GM19239 (cell line): ENCODE measurements around the gene TMEM131.
A peak's percentile ranks its signal among the peaks of the same experiment; 100 is the strongest.

Experiments
- DNase-seq: peaks from one replicate; pipeline ENCODE4 v3.0.0; 2011; ENCODE audit warnings: low spot score; ENCODE audit not compliant: insufficient read length
- FAIRE-seq: peaks from 2 replicates; lab custom pipeline; 2011; peaks lifted over from hg19 to GRCh38; lab: Jason Lieb, UNC

The TMEM131 gene

GRCh38 chr2:97749581-97749980 lies 246.2 kb downstream of the TMEM131 start:
- no peak for FAIRE-seq

GRCh38 chr2:97747716-97748115 lies 248.0 kb downstream of the TMEM131 start:
- no peak for FAIRE-seq
- DNase-seq = no peak

More at GRCh38 chr2:97749581-97749980, 246.2 kb downstream of the TMEM131 start:
- no peak for DNase-seq

GRCh38 chr2:97747285-97747684 lies 248.5 kb downstream of the TMEM131 start:
- FAIRE-seq (no peak), DNase-seq (no peak)

GRCh38 chr2:97745474-97746174 lies 250.1 kb downstream of the TMEM131 start:
- FAIRE-seq (peak; percentile 21), DNase-seq (peak; percentile 51)

- FAIRE-seq (no peak), DNase-seq (no peak)
Observed at GRCh38 chr2:97743913-97744312, 251.8 kb downstream of the TMEM131 start.

- no peak for DNase-seq
- no peak for FAIRE-seq
Observed at GRCh38 chr2:97742381-97742847, 253.3 kb downstream of the TMEM131 start.

- DNase-seq = no peak
- FAIRE-seq = no peak
Observed at GRCh38 chr2:97741686-97742085, 254.1 kb downstream of the TMEM131 start.

GRCh38 chr2:97741251-97741650 lies 254.5 kb downstream of the TMEM131 start:
- FAIRE-seq = no peak
- DNase-seq = no peak

GRCh38 chr2:97740590-97741182 lies 255.1 kb downstream of the TMEM131 start:
- FAIRE-seq (peak; percentile 79), DNase-seq (peak; percentile 91)

GRCh38 chr2:97739893-97740245 lies 255.9 kb downstream of the TMEM131 start:
- FAIRE-seq (no peak), DNase-seq (no peak)

GRCh38 chr2:97739020-97739892 lies 256.5 kb downstream of the TMEM131 start:
- FAIRE-seq (no peak), DNase-seq (no peak)

GRCh38 chr2:97738179-97739019 lies 257.3 kb downstream of the TMEM131 start:
- DNase-seq (no peak), FAIRE-seq (no peak)

GRCh38 chr2:97737421-97738178 lies 258.1 kb downstream of the TMEM131 start:
- FAIRE-seq = no peak
- no peak for DNase-seq

- DNase-seq (no peak), FAIRE-seq (no peak)
Observed at GRCh38 chr2:97736608-97737330, 259.0 kb downstream of the TMEM131 start.

- FAIRE-seq (no peak), DNase-seq (no peak)
Observed at GRCh38 chr2:97736185-97736584, 259.6 kb downstream of the TMEM131 start.

GRCh38 chr2:97735161-97735561 lies 260.6 kb downstream of the TMEM131 start:
- FAIRE-seq = no peak
- no peak for DNase-seq

- DNase-seq (no peak), FAIRE-seq (no peak)
Observed at GRCh38 chr2:97734061-97735051, 261.4 kb downstream of the TMEM131 start.
